IMR-90 (cell line): Measurements from ENCODE around the gene SECTM1. TPM values are rescaled to one million over a fixed set of nuclear protein-coding genes. Genes with fewer than 3 reads are reported as not detected.
A peak's percentile ranks its signal among the peaks of the same experiment; 100 is the strongest.

Experiments
- ATAC-seq: fragments of 200-7000 bp; cut with Tn5 transposase; 2 replicates; pipeline ENCODE4 v1.9.1; 2020; ENCODE audit warnings: low read depth, mild to moderate bottlenecking, moderate library complexity
- BruUV-seq: library from RNA; stranded (reverse); fragments of 400-500 nt; replicated peaks from 2 replicates; lab custom pipeline; 2021; lab: Mats Ljungman, UMichigan
- CTCF ChIA-PET: fragments of 300-600 bp; formaldehyde crosslinking; extraction: SDS; loops from one replicate; lab custom pipeline; 2021; ENCODE audit warnings: antibody characterized with exemption; lab: Yijun Ruan, JAX
- POLR2A ChIA-PET: fragments of 300-600 bp; sonication (Branson Sonifier 250); formaldehyde crosslinking; loops from one replicate; lab custom pipeline; 2022; ENCODE audit warnings: antibody characterized with exemption; ENCODE audit not compliant: unreplicated experiment; lab: Charles Lee
- DNase-seq: peaks from one replicate; pipeline ENCODE4 v3.0.0; 2013
- H2AFZ ChIP-seq: replicated peaks from 2 replicates; pipeline ENCODE3; 2013; ENCODE audit warnings: low read length, mild to moderate bottlenecking; ENCODE audit not compliant: poor library complexity
- H2AK5ac ChIP-seq: 2 replicates; pipeline ENCODE4 v1.6.1; 2013; ENCODE audit warnings: low read depth, low read length, inconsistent platforms
- H2AK9ac ChIP-seq: replicated peaks from 2 replicates; pipeline ENCODE3; 2013; ENCODE audit warnings: mild to moderate bottlenecking, low read depth, low read length, moderate library complexity; ENCODE audit not compliant: poor library complexity
- H2BK120ac ChIP-seq: 2 replicates; pipeline ENCODE4 v1.6.1; 2013; ENCODE audit warnings: low read depth, low read length, inconsistent platforms
- H2BK15ac ChIP-seq: 3 replicates; pipeline ENCODE4 v1.6.1; 2013; ENCODE audit warnings: low read depth, low read length, inconsistent platforms
- H2BK20ac ChIP-seq: 2 replicates; pipeline ENCODE4 v1.6.1; 2013; ENCODE audit warnings: low read depth, mild to moderate bottlenecking, inconsistent platforms, low read length, moderate library complexity
- H2BK5ac ChIP-seq: 2 replicates; pipeline ENCODE4 v1.6.1; 2013; ENCODE audit warnings: mild to moderate bottlenecking, low read depth, low read length, inconsistent platforms; ENCODE audit not compliant: poor library complexity, severe bottlenecking
- H3K14ac ChIP-seq: replicated peaks from 2 replicates; pipeline ENCODE4 v1.6.1; 2013; ENCODE audit warnings: low read depth, low read length, inconsistent platforms
- H3K18ac ChIP-seq: 2 replicates; pipeline ENCODE4 v1.6.1; 2013; ENCODE audit warnings: low read depth, low read length, control low read depth
- H3K23ac ChIP-seq: 2 replicates; pipeline ENCODE4 v1.6.1; 2013; ENCODE audit warnings: low read depth, low read length, inconsistent platforms
- H3K27ac ChIP-seq: 2 replicates; pipeline ENCODE4 v1.5.1; 2013; ENCODE audit warnings: mild to moderate bottlenecking, control low read depth, low read length; ENCODE audit not compliant: insufficient read depth
- H3K27me3 ChIP-seq: 2 replicates; pipeline ENCODE4 v1.6.1; 2013; ENCODE audit warnings: low read length; ENCODE audit not compliant: control insufficient read depth, insufficient read depth
- H3K36me3 ChIP-seq: 2 replicates; pipeline ENCODE4 v1.6.1; 2013; ENCODE audit warnings: low read length, mixed read lengths; ENCODE audit not compliant: control insufficient read depth, insufficient read depth
- H3K4ac ChIP-seq: 2 replicates; pipeline ENCODE4 v1.6.1; 2013; ENCODE audit warnings: low read depth, low read length, inconsistent platforms
- H3K4me1 ChIP-seq: 2 replicates; pipeline ENCODE4 v1.6.1; 2013; ENCODE audit warnings: low read length, mixed read lengths; ENCODE audit not compliant: control insufficient read depth, insufficient read depth
- H3K4me2 ChIP-seq: 2 replicates; pipeline ENCODE4 v1.6.1; 2013; ENCODE audit warnings: low read depth, mild to moderate bottlenecking, control low read depth, low read length, moderate library complexity
- H3K4me3 ChIP-seq: 2 replicates; pipeline ENCODE4 v1.5.1; 2013; ENCODE audit warnings: low read depth, mild to moderate bottlenecking, control low read depth, low read length, moderate library complexity; ENCODE audit not compliant: insufficient read depth
- H3K56ac ChIP-seq: 2 replicates; pipeline ENCODE4 v1.6.1; 2013; ENCODE audit warnings: low read length, inconsistent platforms; ENCODE audit not compliant: insufficient read depth; ENCODE audit errors: extremely low read depth
- H3K79me1 ChIP-seq, 2 experiments: 2 replicates each; pipeline ENCODE4 v1.6.1; 2013; ENCODE audit warnings: low read length in 2 of 2, inconsistent platforms in 1 of 2, low read depth in 1 of 2
- H3K9ac ChIP-seq: 2 replicates; pipeline ENCODE4 v1.6.1; 2013; ENCODE audit warnings: low read depth, low read length, control low read depth
- H3K9me1 ChIP-seq: 2 replicates; pipeline ENCODE4 v1.6.1; 2013; ENCODE audit warnings: low read length, inconsistent platforms; ENCODE audit not compliant: insufficient read depth
- H3K9me3 ChIP-seq: 2 replicates; pipeline ENCODE4 v1.6.1; 2013; ENCODE audit warnings: low read length; ENCODE audit not compliant: control insufficient read depth, insufficient read depth
- H4K20me1 ChIP-seq: 2 replicates; pipeline ENCODE4 v1.6.1; 2013; ENCODE audit warnings: low read length, inconsistent platforms; ENCODE audit not compliant: insufficient read depth
- H4K5ac ChIP-seq: 2 replicates; pipeline ENCODE4 v1.6.1; 2013; ENCODE audit warnings: mild to moderate bottlenecking, low read depth, low read length, control low read depth
- H4K8ac ChIP-seq, 2 experiments: 2 replicates each; pipeline ENCODE4 v1.6.1; 2013; ENCODE audit warnings: low read depth in 2 of 2, low read length in 2 of 2, control low read depth in 1 of 2, inconsistent platforms in 1 of 2
- H4K91ac ChIP-seq: 2 replicates; pipeline ENCODE4 v1.6.1; 2013; ENCODE audit warnings: low read depth, low read length, inconsistent platforms; ENCODE audit not compliant: insufficient read depth
- BHLHE40 ChIP-seq: fragments of 150-350 bp; IDR thresholded peaks from 2 replicates; pipeline ENCODE4 v1.6.1; 2016; ENCODE audit warnings: mild to moderate bottlenecking, low read depth, low read length
- CTCF ChIP-seq: conservative IDR thresholded peaks from 2 replicates; pipeline ENCODE4 v1.5.1; 2012; ENCODE audit warnings: mild to moderate bottlenecking, low read depth, low read length, improper control_type of control experiment
- ELK1 ChIP-seq: fragments of 150-350 bp; IDR thresholded peaks from 2 replicates; pipeline ENCODE4 v1.6.1; 2016; ENCODE audit warnings: low read depth, mild to moderate bottlenecking, low read length, moderate library complexity, borderline replicate concordance
- FOS ChIP-seq: fragments of 150-350 bp; IDR thresholded peaks from 2 replicates; pipeline ENCODE4 v1.6.1; 2016; ENCODE audit warnings: low read depth, low read length
- MAZ ChIP-seq: IDR thresholded peaks from 2 replicates; pipeline ENCODE4 v1.6.1; 2012; ENCODE audit warnings: low read depth, mild to moderate bottlenecking, low read length, improper control_type of control experiment, moderate library complexity, borderline replicate concordance
- MXI1 ChIP-seq: IDR thresholded peaks from 2 replicates; pipeline ENCODE4 v1.6.1; 2012; ENCODE audit warnings: low read depth, mild to moderate bottlenecking, low read length, moderate library complexity, borderline replicate concordance
- NFE2L2 ChIP-seq: fragments of 150-350 bp; IDR thresholded peaks from 2 replicates; pipeline ENCODE4 v1.6.1; 2016; ENCODE audit warnings: low read depth, mild to moderate bottlenecking, low read length
- POLR2A ChIP-seq: IDR thresholded peaks from 2 replicates; pipeline ENCODE4 v1.6.1; 2012; ENCODE audit warnings: mild to moderate bottlenecking, low read depth, low read length
- RCOR1 ChIP-seq: IDR thresholded peaks from 2 replicates; pipeline ENCODE4 v1.6.1; 2012; ENCODE audit warnings: mild to moderate bottlenecking, low read length, improper control_type of control experiment; ENCODE audit not compliant: insufficient replicate concordance
- RFX5 ChIP-seq: IDR thresholded peaks from 2 replicates; pipeline ENCODE4 v1.8.0; 2012; ENCODE audit warnings: low read depth, mild to moderate bottlenecking, low read length, moderate library complexity
- SMC3 ChIP-seq: fragments of 150-350 bp; IDR thresholded peaks from 2 replicates; pipeline ENCODE4 v1.6.1; 2016; ENCODE audit warnings: low read depth, mild to moderate bottlenecking, antibody characterized with exemption, low read length, moderate library complexity
- USF2 ChIP-seq: fragments of 150-350 bp; IDR thresholded peaks from 2 replicates; pipeline ENCODE4 v1.6.1; 2017; ENCODE audit warnings: mild to moderate bottlenecking, antibody characterized with exemption, low read length, low read depth
- WGBS, 2 experiments: methylation state at CpG; one replicate each; pipeline versions ENCODE4 v1.1.5 to v1.1.7; 2013; ENCODE audit warnings: missing lambda C conversion rate in 2 of 2; ENCODE audit not compliant: insufficient read length in 1 of 2; ENCODE audit errors: extremely low coverage in 2 of 2; 5-methylcytosine and 5-hydroxymethylcytosine counted together
- dilution Hi-C: fragments of 300-500 bp; cut with HindIII; formaldehyde crosslinking; loops from one replicate; pipeline ENCODE4 v1.14.3; 2018; ENCODE audit warnings: low sequenced_read_pairs; ENCODE audit not compliant: unreplicated experiment
- in situ Hi-C: fragments of 300-500 bp; cut with MboI; formaldehyde crosslinking; loops from 3 replicates; pipeline ENCODE4 v1.14.3; 2019; ENCODE audit warnings: low sequenced_read_pairs, inconsistent platforms, mixed read lengths
- intact Hi-C: fragments of 100-400 bp; cut with micrococcal nuclease; formaldehyde crosslinking; loops from 2 replicates; pipeline ENCODE4 v1.10.0; 2022
- polyA plus RNA-seq, 3 experiments: library from polyadenylated mRNA; depleted of rRNA; stranded (reverse); fragments of >200 nt; gene quantifications; 2 replicates each; pipeline ENCODE4 v1.2.3, GENCODE V29; 2012; ENCODE audit warnings: low replicate concordance in 1 of 3
- total RNA-seq: library from RNA; depleted of rRNA; stranded (reverse); fragments of >200 nt; gene quantifications from 2 replicates; pipeline ENCODE4 v1.2.3, GENCODE V29; 2012

SECTM1 gene
- total and polyA plus RNA-seq, 2 of the 4 experiments (the other 2 are of a cell fraction): 2.3 to 4.4 TPM

- TF ChIP-seq POLR2A: no peak
- TF ChIP-seq RFX5: no peak
- no peak for TF ChIP-seq MAZ
- TF ChIP-seq BHLHE40: no peak
These were observed 33.3 kb downstream of the SECTM1 start (continued) for GRCh38 chr17:82300228-82300627.

DNA sequence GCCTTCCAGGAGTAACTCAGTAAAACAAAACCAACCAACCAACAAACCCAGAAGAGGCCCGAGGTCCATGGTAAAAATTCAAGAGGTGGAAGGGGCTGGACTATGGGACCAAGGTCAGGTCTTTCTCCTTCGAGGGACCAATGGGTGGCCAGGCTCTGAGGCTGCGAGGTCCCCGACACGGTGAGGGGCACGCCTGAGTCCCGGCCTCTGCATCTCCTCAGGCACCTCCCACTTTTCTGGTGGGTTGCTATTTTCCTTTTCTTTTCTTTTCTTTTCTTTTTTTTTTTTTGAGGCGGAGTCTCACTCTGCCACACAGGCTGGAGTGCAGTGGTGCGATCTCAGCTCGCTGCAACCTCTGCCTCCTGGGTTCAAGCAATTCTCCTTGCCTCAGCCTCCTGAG is 34.1 kb downstream of the SECTM1 start:
- peak overlapping the region; percentile 77 for H2BK120ac ChIP-seq
- H3K36me3 ChIP-seq: no peaks in the 10 kb centered on the region
- H3K4ac ChIP-seq: no peak overlapping the region; the same call in 1 of the 2 replicates
- POLR2A ChIA-PET: no interaction called here
- H3K27ac ChIP-seq: no peak overlapping the region
- WGBS, 2 experiments: 92% methylated on average over 5 of the region's 10 CpGs; no CpG with 5 or more reads in 1 of the 2 experiments
- peaks cover 19% of the 10 kb centered on the region for H3K4me1 ChIP-seq
- H3K9ac ChIP-seq: no peak overlapping the region
- peak overlapping the region in 1 of 2 experiments; percentile 97; a peak in 1 of 4 replicates for H4K8ac ChIP-seq
- H2AK9ac ChIP-seq: no peak overlapping the region
- ATAC-seq: no peak
- no peak overlapping the region for H3K4me3 ChIP-seq
- H3K14ac ChIP-seq: no peak overlapping the region
- CTCF ChIA-PET: no interaction called here
- no peak overlapping the region for H4K5ac ChIP-seq
- H3K23ac ChIP-seq: no peak overlapping the region
- no peak overlapping the region for H2AK5ac ChIP-seq
- intact Hi-C loops (no loop called here), dilution Hi-C loops (no loop called here), in situ Hi-C loops (no loop called here)
- BruUV-seq: no TSS peak
- DNase-seq: no peak
- peaks cover 0 to 7% of the 10 kb centered on the region in 2 experiments; a peak in 2 of 4 replicates for H3K79me1 ChIP-seq
- H2BK20ac ChIP-seq: peak overlapping the region; percentile 30; the same call in 1 of the 2 replicates
- no peaks in the 10 kb centered on the region; the same call in 1 of the 2 replicates for H4K20me1 ChIP-seq
- H4K91ac ChIP-seq: peak overlapping the region; percentile 35; the same call in 1 of the 2 replicates
- no peak overlapping the region for H3K4me2 ChIP-seq
- H3K27me3 ChIP-seq: no peaks in the 10 kb centered on the region; the same call in 1 of the 2 replicates
- TF ChIP-seq FOS: no peak
- no peak for TF ChIP-seq RFX5
- no peak for TF ChIP-seq RCOR1
- TF ChIP-seq SMC3: no peak
- no peak for TF ChIP-seq USF2
- no peak for TF ChIP-seq BHLHE40
- no peak for TF ChIP-seq ELK1
- TF ChIP-seq NFE2L2: no peak
- TF ChIP-seq CTCF: no peak
- TF ChIP-seq MXI1: no peak
- H3K9me1 ChIP-seq: peaks cover 9% of the 10 kb centered on the region
- H3K56ac ChIP-seq: no peak overlapping the region
- H2AFZ ChIP-seq: peak overlapping the region; percentile 62
- peak overlapping the region; percentile 91; the same call in 1 of the 3 replicates for H2BK15ac ChIP-seq
- H3K18ac ChIP-seq: no peak overlapping the region
- H2BK5ac ChIP-seq: no peak overlapping the region
- no peaks in the 10 kb centered on the region for H3K9me3 ChIP-seq
